WTC11 (cell line): Measurements from ENCODE around the gene SLC7A5. TPM values are rescaled to one million over a fixed set of nuclear protein-coding genes. Genes with fewer than 3 reads are reported as not detected.

Experiments used
- ATAC-seq: fragments of 200-7000 bp; cut with Tn5 transposase; 2 replicates; pipeline ENCODE4 v1.10.0; 2021; ENCODE audit warnings: mild to moderate bottlenecking, moderate library complexity
- CTCF ChIA-PET: fragments of 300-600 bp; sonication (Branson Sonifier 250); formaldehyde crosslinking; loops from one replicate; lab custom pipeline; 2021; ENCODE audit warnings: antibody characterized with exemption; lab: Charles Lee
- POLR2A ChIA-PET: fragments of 350-600 bp; sonication (Branson Sonifier 250); formaldehyde crosslinking; loops from one replicate; lab custom pipeline; 2021; ENCODE audit warnings: antibody characterized with exemption; lab: Charles Lee
- DNase-seq: peaks from one replicate; pipeline ENCODE4 v3.0.0; 2021; ENCODE audit warnings: low spot score
- H3K27ac Mint-ChIP-seq: 2 replicates; pipeline ENCODE4 v1.8.0; 2021; ENCODE audit warnings: mixed read lengths
- H3K27me3 Mint-ChIP-seq: 2 replicates; pipeline ENCODE4 v1.8.0; 2021; ENCODE audit warnings: low read depth, mild to moderate bottlenecking, moderate library complexity, mixed read lengths
- H3K36me3 Mint-ChIP-seq: 2 replicates; pipeline ENCODE4 v1.8.0; 2021; ENCODE audit warnings: mixed read lengths
- H3K4me1 Mint-ChIP-seq: 2 replicates; pipeline ENCODE4 v1.8.0; 2022; ENCODE audit warnings: mixed read lengths
- H3K4me3 Mint-ChIP-seq: 2 replicates; pipeline ENCODE4 v1.8.0; 2021; ENCODE audit warnings: mild to moderate bottlenecking, moderate library complexity, mixed read lengths
- H3K9me3 Mint-ChIP-seq: 2 replicates; pipeline ENCODE4 v1.8.0; 2021; ENCODE audit warnings: mixed read lengths
- CBFB ChIP-seq: sonication (generic); formaldehyde crosslinking; IDR thresholded peaks from 2 replicates; pipeline ENCODE4 v1.8.1; 2022; ENCODE audit warnings: mild to moderate bottlenecking, low read depth, missing genetic modification reagents
- CREB1 ChIP-seq: sonication (generic); formaldehyde crosslinking; IDR thresholded peaks from 2 replicates; pipeline ENCODE4 v1.8.0; 2023; ENCODE audit warnings: mild to moderate bottlenecking, missing genetic modification reagents
- CTCF ChIP-seq: fragments of 200-600 bp; IDR thresholded peaks from 2 replicates; pipeline ENCODE4 v1.8.0; 2022; ENCODE audit warnings: antibody characterized with exemption
- E2F1 ChIP-seq: sonication (generic); formaldehyde crosslinking; IDR thresholded peaks from 2 replicates; pipeline ENCODE4 v1.8.0; 2022; ENCODE audit warnings: mild to moderate bottlenecking, missing genetic modification reagents
- EMX1 ChIP-seq: fragments of 250-450 bp; sonication (Bioruptor Pico); IDR thresholded peaks from 2 replicates; pipeline ENCODE4 v1.8.0; 2021; ENCODE audit warnings: mild to moderate bottlenecking
- ERG ChIP-seq: fragments of 250-450 bp; sonication (Bioruptor Pico); IDR thresholded peaks from 2 replicates; pipeline ENCODE4 v1.8.0; 2021; ENCODE audit warnings: mild to moderate bottlenecking
- HMGXB4 ChIP-seq: sonication (generic); formaldehyde crosslinking; IDR thresholded peaks from 2 replicates; pipeline ENCODE4 v1.8.1; 2023; ENCODE audit warnings: mild to moderate bottlenecking, moderate library complexity, missing genetic modification reagents
- NFE2L1 ChIP-seq: sonication (generic); formaldehyde crosslinking; IDR thresholded peaks from 2 replicates; pipeline ENCODE4 v1.8.1; 2023; ENCODE audit warnings: missing genetic modification reagents
- NR2C2 ChIP-seq: sonication (generic); formaldehyde crosslinking; IDR thresholded peaks from 2 replicates; pipeline ENCODE4 v1.8.0; 2022; ENCODE audit warnings: mild to moderate bottlenecking, missing genetic modification reagents
- NR3C1 ChIP-seq: sonication (generic); formaldehyde crosslinking; conservative IDR thresholded peaks from 2 replicates; pipeline ENCODE4 v1.8.1; 2023; ENCODE audit warnings: low read depth, mild to moderate bottlenecking, missing genetic modification reagents
- PRDM15 ChIP-seq: sonication (generic); formaldehyde crosslinking; IDR thresholded peaks from 2 replicates; pipeline ENCODE4 v1.8.0; 2022; ENCODE audit warnings: missing genetic modification reagents
- RELA ChIP-seq: sonication (generic); formaldehyde crosslinking; IDR thresholded peaks from 2 replicates; pipeline ENCODE4 v1.8.1; 2022; ENCODE audit warnings: missing genetic modification reagents, mild to moderate bottlenecking, borderline replicate concordance
- SMAD3 ChIP-seq: sonication (generic); formaldehyde crosslinking; IDR thresholded peaks from 2 replicates; pipeline ENCODE4 v1.8.0; 2022; ENCODE audit warnings: missing genetic modification reagents, mild to moderate bottlenecking, borderline replicate concordance
- USF2 ChIP-seq: sonication (generic); formaldehyde crosslinking; IDR thresholded peaks from 2 replicates; pipeline ENCODE4 v1.8.1; 2023; ENCODE audit warnings: mild to moderate bottlenecking, missing genetic modification reagents, moderate library complexity
- ZBTB43 ChIP-seq: sonication (generic); formaldehyde crosslinking; IDR thresholded peaks from 2 replicates; pipeline ENCODE4 v1.8.1; 2023; ENCODE audit warnings: mild to moderate bottlenecking, missing genetic modification reagents
- ZNF121 ChIP-seq: sonication (generic); formaldehyde crosslinking; IDR thresholded peaks from 2 replicates; pipeline ENCODE4 v1.8.0; 2023; ENCODE audit warnings: missing genetic modification reagents
- ZNF138 ChIP-seq: sonication (generic); formaldehyde crosslinking; conservative IDR thresholded peaks from 2 replicates; pipeline ENCODE4 v1.8.1; 2022; ENCODE audit warnings: mild to moderate bottlenecking, moderate library complexity, missing genetic modification reagents
- ZNF232 ChIP-seq: sonication (generic); formaldehyde crosslinking; IDR thresholded peaks from 2 replicates; pipeline ENCODE4 v1.8.0; 2022; ENCODE audit warnings: mild to moderate bottlenecking, missing genetic modification reagents
- ZNF512 ChIP-seq: sonication (generic); formaldehyde crosslinking; IDR thresholded peaks from 2 replicates; pipeline ENCODE4 v1.8.1; 2022; ENCODE audit warnings: missing genetic modification reagents, borderline replicate concordance
- total RNA-seq: library from RNA; stranded (reverse); gene quantifications from 3 replicates; pipeline ENCODE4 v1.2.3, GENCODE V29; 2021

The SLC7A5 gene
- total RNA-seq, 1 experiment from 2014 or later, result 197 TPM

- TF ChIP-seq ERG (CRISPR knock-in tag), result no peak
- TF ChIP-seq, all 79 proteins: peak for 0
These were observed 65.9 kb downstream of the SLC7A5 start (continued) for GRCh38 chr16:87803385-87803784.

GRCh38 chr16:87802670-87803069, 66.6 kb downstream of the SLC7A5 start:
- no peak for DNase-seq
- ChIA-PET CTCF (interaction anchor here (1.4 kb wide), 1 partner anchor 47 kb away, joined by 4 read pairs; no protein-coding TSS in a partner anchor), POLR2A (interaction anchor here (1.1 kb wide), 1 partner anchor 24 kb away, joined by 5 read pairs; no protein-coding TSS in a partner anchor)
- peaks cover 4% of the 10 kb centered on the region; the same call in 1 of the 2 replicates for H3K4me1 Mint-ChIP-seq
- peak overlapping the region; percentile 53; the same call in 1 of the 2 replicates for H3K27ac Mint-ChIP-seq
- no peak for TF ChIP-seq CTCF
- TF ChIP-seq EMX1 (CRISPR knock-in tag), result no peak
- TF ChIP-seq E2F1 (CRISPR knock-in tag), result no peak
- no peak for TF ChIP-seq SMAD3
- no peak for TF ChIP-seq NR2C2
- TF ChIP-seq CBFB (CRISPR knock-in tag), result no peak
- TF ChIP-seq NR3C1 (CRISPR knock-in tag), result no peak
- TF ChIP-seq PRDM15 (CRISPR knock-in tag), result no peak
- no peak for TF ChIP-seq USF2 (CRISPR knock-in tag)
- no peak for TF ChIP-seq CREB1 (CRISPR knock-in tag)
- no peak for TF ChIP-seq ZNF232 (CRISPR knock-in tag)
- ATAC-seq, result no peak
- H3K4me3 Mint-ChIP-seq, result no peak overlapping the region
- peaks cover 4% of the 10 kb centered on the region; the same call in 1 of the 2 replicates for H3K27me3 Mint-ChIP-seq
- peaks cover 10% of the 10 kb centered on the region; the same call in 1 of the 2 replicates for H3K9me3 Mint-ChIP-seq
- no peaks in the 10 kb centered on the region for H3K36me3 Mint-ChIP-seq

GRCh38 chr16:87801679-87802259, 67.5 kb downstream of the SLC7A5 start:
- ChIA-PET POLR2A (interaction anchor here (1.0 to 1.1 kb wide), 2 partner anchors 23 to 70 kb away, joined by 3 to 5 read pairs; no protein-coding TSS in a partner anchor), CTCF (interaction anchor here (1.0 kb wide), 1 partner anchor 14 kb away, joined by 4 read pairs; no protein-coding TSS in a partner anchor)
- H3K27me3 Mint-ChIP-seq, result peaks cover 4% of the 10 kb centered on the region; the same call in 1 of the 2 replicates
- peaks cover 10% of the 10 kb centered on the region; the same call in 1 of the 2 replicates for H3K9me3 Mint-ChIP-seq
- H3K4me1 Mint-ChIP-seq, result peaks cover 2% of the 10 kb centered on the region; the same call in 1 of the 2 replicates
- no peak overlapping the region for H3K4me3 Mint-ChIP-seq
- DNase-seq (no peak), ATAC-seq (no peak)
- no peak overlapping the region for H3K27ac Mint-ChIP-seq
- no peaks in the 10 kb centered on the region for H3K36me3 Mint-ChIP-seq
- TF ChIP-seq ZBTB43 (CRISPR knock-in tag), result no peak
- no peak for TF ChIP-seq NFE2L1 (CRISPR knock-in tag)
- no peak for TF ChIP-seq RELA (CRISPR knock-in tag)
- no peak for TF ChIP-seq ZNF138 (CRISPR knock-in tag)
- TF ChIP-seq ZNF512 (CRISPR knock-in tag), result no peak
- TF ChIP-seq HMGXB4, result no peak
- no peak for TF ChIP-seq ZNF121
